Endothelial cell of umbilical vein (primary cell): ENCODE results near the gene MAP2K1. TPM values are rescaled to one million over a fixed set of nuclear protein-coding genes. Genes with fewer than 3 reads are reported as not detected.
"Not testable (repeated sequence)": the region's sequence is repeated elsewhere in the genome, so short reads cannot be mapped to it uniquely, and the experiment has no call there.

ENCODE experiments used
- BruUV-seq: library from RNA; stranded (reverse); fragments of 400-500 nt; replicated peaks from 2 replicates; lab custom pipeline; 2021; lab: Mats Ljungman, UMichigan
- CTCF ChIA-PET: fragments of 300-600, 350-600 bp; sonication (Branson Sonifier 250); formaldehyde crosslinking; loops from one replicate; lab custom pipeline; 2021; ENCODE audit warnings: antibody characterized with exemption, inconsistent platforms; lab: Charles Lee
- POLR2A ChIA-PET: fragments of 300-600, 350-600 bp; sonication (Branson Sonifier 250); formaldehyde crosslinking; loops from one replicate; lab custom pipeline; 2021; ENCODE audit warnings: antibody characterized with exemption, inconsistent platforms; lab: Charles Lee
- DNase-seq: peaks from one replicate; pipeline ENCODE4 v3.0.0-alpha.2; 2011; ENCODE audit warnings: low read depth, low spot score
- FAIRE-seq: peaks from 2 replicates; lab custom pipeline; 2011; peaks lifted over from hg19 to GRCh38; lab: Jason Lieb, UNC
- H2AFZ ChIP-seq: 2 replicates; pipeline ENCODE4 v1.6.0; 2012; ENCODE audit warnings: low read depth, low read length, control low read depth, inconsistent platforms
- H3K27ac ChIP-seq: 2 replicates; pipeline ENCODE4 v1.5.1; 2011; ENCODE audit warnings: low read depth, mild to moderate bottlenecking, control low read depth, low read length, moderate library complexity; ENCODE audit not compliant: insufficient read depth
- H3K27me3 ChIP-seq, 2 experiments: 2 replicates each; pipeline versions ENCODE4 v1.6.0 to v1.6.1; 2011; ENCODE audit warnings: low read length in 2 of 2, mixed read lengths in 1 of 2; ENCODE audit not compliant: control insufficient read depth in 2 of 2, insufficient read depth in 2 of 2
- H3K36me3 ChIP-seq, 2 experiments: 2 replicates in 1 of 2; 3 replicates in 1 of 2; pipeline ENCODE4 v1.5.1; 2011; ENCODE audit warnings: low read length in 2 of 2, mild to moderate bottlenecking in 1 of 2, moderate library complexity in 1 of 2; ENCODE audit not compliant: control insufficient read depth in 2 of 2, insufficient read depth in 2 of 2; ENCODE audit errors: extremely low read depth in 1 of 2
- H3K4me1 ChIP-seq: 3 replicates; pipeline ENCODE4 v1.5.1; 2011; ENCODE audit warnings: mild to moderate bottlenecking, low read length; ENCODE audit not compliant: control insufficient read depth, insufficient read depth; ENCODE audit errors: extremely low read depth
- H3K4me2 ChIP-seq: 2 replicates; pipeline ENCODE4 v1.6.1; 2011; ENCODE audit warnings: low read length, control low read depth, mixed read lengths; ENCODE audit not compliant: insufficient read depth
- H3K4me3 ChIP-seq, 3 experiments: fragments of 200-600 bp in 1 of 3; sonication (generic), shearing (Covaris generic) in 1 of 3; replicated peaks in 1 of 3; 2 replicates each; pipeline ENCODE4 v1.5.1; 2011 to 2016; ENCODE audit warnings: control low read depth in 3 of 3, low read length in 3 of 3, mild to moderate bottlenecking in 2 of 3, inconsistent platforms in 1 of 3, low read depth in 1 of 3, moderate library complexity in 1 of 3; ENCODE audit not compliant: insufficient read depth in 1 of 3
- H3K79me2 ChIP-seq: 2 replicates; pipeline ENCODE4 v1.6.0; 2012; ENCODE audit warnings: low read length, inconsistent platforms; ENCODE audit not compliant: control insufficient read depth, insufficient read depth
- H3K9ac ChIP-seq: replicated peaks from 2 replicates; pipeline ENCODE3; 2011; ENCODE audit warnings: low read length, control low read depth; ENCODE audit not compliant: insufficient read depth; ENCODE audit errors: extremely low read depth
- H3K9me1 ChIP-seq: replicated peaks from 3 replicates; pipeline ENCODE4 v1.6.0; 2011; ENCODE audit warnings: mild to moderate bottlenecking, low read length; ENCODE audit not compliant: control insufficient read depth, insufficient read depth; ENCODE audit errors: extremely low read depth
- H3K9me3 ChIP-seq: replicated peaks from 2 replicates; pipeline ENCODE4 v1.5.1; 2012; ENCODE audit warnings: low read length, inconsistent platforms; ENCODE audit not compliant: control insufficient read depth, insufficient read depth
- H4K20me1 ChIP-seq: replicated peaks from 2 replicates; pipeline ENCODE3; 2011; ENCODE audit warnings: mild to moderate bottlenecking, low read length; ENCODE audit not compliant: control insufficient read depth, insufficient read depth; ENCODE audit errors: extremely low read depth
- POLR2AphosphoS5 ChIP-seq: IDR thresholded peaks from 2 replicates; pipeline ENCODE4 v1.6.1; 2012; ENCODE audit warnings: low read depth, mild to moderate bottlenecking, control low read depth, low read length, moderate library complexity; ENCODE audit not compliant: insufficient read depth
- dilution Hi-C: fragments of 300-500 bp; cut with MboI; formaldehyde crosslinking; loops from one replicate; pipeline ENCODE4 v1.15.0; 2019; ENCODE audit warnings: low sequenced_read_pairs; ENCODE audit not compliant: extremely low pct_ligation_motif_present
- intact Hi-C: fragments of 100-400 bp; cut with micrococcal nuclease; formaldehyde crosslinking; loops from one replicate; pipeline ENCODE4 v1.10.0; 2022
- polyA plus RNA-seq, 4 experiments: library from polyadenylated mRNA; depleted of rRNA in 3 of 4; stranded (reverse) in 3 of 4; unstranded in 1 of 4; fragments of >200 nt; gene quantifications; 2 replicates each; pipeline versions ENCODE4 v1.2.1 to v1.2.3, GENCODE V29; 2011 to 2012; ENCODE audit warnings: missing spikeins in 1 of 4
- total RNA-seq: library from RNA; stranded (reverse); gene quantifications from 2 replicates; pipeline ENCODE4 v1.2.3, GENCODE V29; 2021
- TF ChIP-seq, protein P1 (sequence below): IDR thresholded peaks from 2 replicates; pipeline ENCODE4 v1.6.1; 2011; ENCODE audit not compliant: insufficient read depth, insufficient read length

Gene MAP2K1
- total and polyA plus RNA-seq, 2 donors (not counting 3 experiments of a cell fraction or from before 2014, with no cell fraction given), result 30.9 to 45.1 TPM

DNA sequence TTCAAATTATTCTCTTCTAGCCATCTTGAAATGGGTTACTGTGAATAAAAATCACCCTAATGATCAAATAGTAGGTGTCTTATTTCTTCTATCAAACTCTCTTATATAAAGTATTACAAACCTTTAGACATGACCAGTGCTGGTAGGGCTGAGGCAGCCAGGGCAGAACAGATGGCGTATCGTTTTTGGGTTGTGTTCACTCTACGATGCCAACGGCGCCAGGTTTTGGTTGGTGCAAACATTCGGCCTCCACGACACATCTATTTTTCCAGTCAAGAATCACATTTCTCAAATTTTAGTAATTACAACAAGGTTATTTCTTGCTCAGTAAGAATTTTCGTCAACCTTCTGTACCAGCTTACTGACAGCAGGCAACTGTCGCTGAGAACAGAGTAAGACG, 115.8 kb downstream of the MAP2K1 start:
- H3K27me3 ChIP-seq, result no peaks in the 10 kb centered on the region
- POLR2A ChIA-PET, result no interaction called here
- H3K4me1 ChIP-seq, result peaks cover 28% of the 10 kb centered on the region
- H3K9me3 ChIP-seq, result no peaks in the 10 kb centered on the region
- H3K9me1 ChIP-seq, result no peaks in the 10 kb centered on the region
- peaks cover 3% of the 10 kb centered on the region for H4K20me1 ChIP-seq
- H3K4me2 ChIP-seq, result peak overlapping the region; percentile 98
- intact Hi-C loops (loop anchor here (5.0 kb wide), 1 partner anchor 350 kb away; no protein-coding TSS in a partner anchor), dilution Hi-C loops (no loop called here)
- no peak for DNase-seq
- H3K79me2 ChIP-seq, result peaks cover 66% of the 10 kb centered on the region
- no TSS peak for BruUV-seq
- no peak overlapping the region for H2AFZ ChIP-seq
- peaks cover 32 to 37% of the 10 kb centered on the region in 2 experiments for H3K36me3 ChIP-seq
- H3K4me3 ChIP-seq, result peak overlapping the region in 2 of 3 experiments; percentile 98
- peak overlapping the region; percentile 98 for H3K9ac ChIP-seq
- CTCF ChIA-PET, result interaction anchor here (1.3 kb wide), 1 partner anchor 116 kb away, joined by 3 read pairs; the partner anchor contains the start of gene MAP2K1
- TF ChIP-seq, protein P1, sequence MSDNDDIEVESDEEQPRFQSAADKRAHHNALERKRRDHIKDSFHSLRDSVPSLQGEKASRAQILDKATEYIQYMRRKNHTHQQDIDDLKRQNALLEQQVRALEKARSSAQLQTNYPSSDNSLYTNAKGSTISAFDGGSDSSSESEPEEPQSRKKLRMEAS, result no peak
- H3K27ac ChIP-seq, result no peak overlapping the region
- no peak for FAIRE-seq

DNA sequence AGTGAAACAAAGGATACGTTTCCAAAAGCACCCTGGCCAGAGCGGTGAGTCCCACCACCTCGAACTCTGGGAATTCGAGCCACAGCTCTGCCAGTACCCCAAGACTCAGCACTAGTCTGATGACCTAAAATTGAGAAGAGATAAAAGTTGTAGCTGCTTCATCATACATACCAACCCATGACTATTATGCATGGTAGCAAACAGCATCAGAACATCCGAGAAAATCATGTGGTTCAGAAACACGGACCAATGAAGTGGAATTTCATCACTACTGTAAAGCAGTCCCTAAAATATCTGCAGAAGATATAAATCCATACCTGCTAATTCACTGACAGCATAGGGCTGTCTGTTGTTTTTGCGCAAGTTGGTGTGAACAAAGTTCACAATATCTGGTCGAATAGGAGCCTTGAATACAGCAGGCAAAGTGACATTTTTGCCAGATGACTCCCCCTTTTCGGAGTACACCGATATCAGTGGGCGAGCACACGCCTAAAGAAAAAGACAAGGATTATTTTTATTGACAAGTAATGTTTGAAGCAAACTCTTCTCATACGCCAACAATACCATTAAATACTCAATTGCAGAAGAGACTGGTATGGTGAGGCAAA, 116.4 kb downstream of the MAP2K1 start:
- DNase-seq, H3K27me3 ChIP-seq, POLR2A ChIA-PET, dilution Hi-C loops, H3K9me1 ChIP-seq, H4K20me1 ChIP-seq, H2AFZ ChIP-seq, FAIRE-seq, BruUV-seq, H3K9me3 ChIP-seq: not testable (repeated sequence)
- peak; percentile 7 for TF ChIP-seq POLR2AphosphoS5
- peak overlapping the region; percentile 93 to 98 (median 98) for H3K4me3 ChIP-seq
- H3K79me2 ChIP-seq, result peaks cover 71% of the 10 kb centered on the region
- CTCF ChIA-PET, result interaction anchor here (1.3 kb wide), 1 partner anchor 116 kb away, joined by 3 read pairs; the partner anchor contains the start of gene MAP2K1
- peaks cover 31 to 35% of the 10 kb centered on the region in 2 experiments for H3K36me3 ChIP-seq
- peak overlapping the region; percentile 96 for H3K27ac ChIP-seq
- H3K4me1 ChIP-seq, result peaks cover 28% of the 10 kb centered on the region
- intact Hi-C loops, result loop anchor here (5.0 kb wide), 1 partner anchor 349 kb away; no protein-coding TSS in a partner anchor
- peak overlapping the region; percentile 98 for H3K9ac ChIP-seq
- H3K4me2 ChIP-seq, result peak overlapping the region; percentile 98
